ENCODE measurements around the gene TTC3.

DNA sequence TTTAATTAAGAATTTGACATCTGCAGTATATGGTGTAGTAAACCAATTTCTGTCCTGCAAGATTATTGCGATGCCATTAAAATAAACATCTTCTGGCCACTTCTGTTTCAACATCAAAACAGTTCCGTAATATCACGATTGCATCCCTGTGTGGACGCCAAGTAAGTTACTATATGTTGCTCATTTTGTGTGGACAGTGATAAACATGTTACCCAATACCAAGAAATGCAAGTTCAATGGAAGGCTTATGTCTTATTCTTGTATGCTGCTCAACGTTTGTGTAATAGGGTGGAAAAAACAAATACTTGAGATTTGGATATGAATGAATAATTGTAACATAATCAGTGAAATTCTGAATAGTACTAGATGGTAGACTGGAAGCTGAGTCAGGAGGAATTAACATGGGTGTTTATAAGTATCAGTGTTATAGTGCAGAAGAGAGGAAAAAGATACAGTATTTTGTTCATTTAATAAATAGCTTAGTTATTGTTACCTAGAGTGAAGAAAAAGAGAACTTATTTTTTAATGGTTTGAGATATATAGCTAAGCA lies 15.2 kb downstream of the TTC3 start:
- TF ChIP-seq, protein P1, sequence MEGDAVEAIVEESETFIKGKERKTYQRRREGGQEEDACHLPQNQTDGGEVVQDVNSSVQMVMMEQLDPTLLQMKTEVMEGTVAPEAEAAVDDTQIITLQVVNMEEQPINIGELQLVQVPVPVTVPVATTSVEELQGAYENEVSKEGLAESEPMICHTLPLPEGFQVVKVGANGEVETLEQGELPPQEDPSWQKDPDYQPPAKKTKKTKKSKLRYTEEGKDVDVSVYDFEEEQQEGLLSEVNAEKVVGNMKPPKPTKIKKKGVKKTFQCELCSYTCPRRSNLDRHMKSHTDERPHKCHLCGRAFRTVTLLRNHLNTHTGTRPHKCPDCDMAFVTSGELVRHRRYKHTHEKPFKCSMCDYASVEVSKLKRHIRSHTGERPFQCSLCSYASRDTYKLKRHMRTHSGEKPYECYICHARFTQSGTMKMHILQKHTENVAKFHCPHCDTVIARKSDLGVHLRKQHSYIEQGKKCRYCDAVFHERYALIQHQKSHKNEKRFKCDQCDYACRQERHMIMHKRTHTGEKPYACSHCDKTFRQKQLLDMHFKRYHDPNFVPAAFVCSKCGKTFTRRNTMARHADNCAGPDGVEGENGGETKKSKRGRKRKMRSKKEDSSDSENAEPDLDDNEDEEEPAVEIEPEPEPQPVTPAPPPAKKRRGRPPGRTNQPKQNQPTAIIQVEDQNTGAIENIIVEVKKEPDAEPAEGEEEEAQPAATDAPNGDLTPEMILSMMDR (IDR thresholded peaks at IDR 0.05): no peak
- no peak for TF ChIP-seq EZH2 (IDR thresholded peaks at IDR 0.05; ENCODE audit: borderline replicate concordance, insufficient read depth, low read depth, low read length, poor library complexity, severe bottlenecking)

Data from B cell (primary cell).